GM12864 (cell line): ENCODE measurements around the gene DDR2.
"Not testable (repeated sequence)": the region's sequence is repeated elsewhere in the genome, so short reads cannot be mapped to it uniquely, and the experiment has no call there.

Source experiments
- DNase-seq: peaks from one replicate; pipeline ENCODE4 v3.0.0-alpha.2; 2011; ENCODE audit warnings: low read depth
- H3K4me3 ChIP-seq: 2 replicates; pipeline ENCODE4 v1.5.1; 2011; ENCODE audit warnings: mild to moderate bottlenecking, low read depth, low read length, control low read depth
- CTCF ChIP-seq: IDR thresholded peaks from 2 replicates; pipeline ENCODE4 v1.5.1; 2011; ENCODE audit warnings: low read depth, mild to moderate bottlenecking, moderate library complexity, low read length, control low read depth, inconsistent platforms; ENCODE audit errors: missing control alignments

DDR2 gene

GRCh38 chr1:162756523-162756922 is 124.3 kb downstream of the DDR2 start:
- H3K4me3 ChIP-seq: no peak overlapping the region
- no peak for TF ChIP-seq CTCF
- DNase-seq: no peak

GRCh38 chr1:162757476-162757875 is 125.2 kb downstream of the DDR2 start:
- H3K4me3 ChIP-seq: no peak overlapping the region
- DNase-seq: no peak
- no peak for TF ChIP-seq CTCF

GRCh38 chr1:162765788-162766187 is 133.5 kb downstream of the DDR2 start:
- DNase-seq: no peak
- TF ChIP-seq CTCF: no peak
- H3K4me3 ChIP-seq: no peak overlapping the region

GRCh38 chr1:162772571-162773154 is 140.4 kb downstream of the DDR2 start:
- no peak for TF ChIP-seq CTCF
- no peak for DNase-seq
- H3K4me3 ChIP-seq: no peak overlapping the region

- TF ChIP-seq CTCF: no peak
- no peak for DNase-seq
- H3K4me3 ChIP-seq: no peak overlapping the region
Measured at GRCh38 chr1:162774007-162774406, 141.7 kb downstream of the DDR2 start.

- no peak overlapping the region for H3K4me3 ChIP-seq
- no peak for DNase-seq
- no peak for TF ChIP-seq CTCF
Measured at GRCh38 chr1:162779043-162779442, 146.8 kb downstream of the DDR2 start.

- TF ChIP-seq CTCF: no peak
- DNase-seq: no peak
- H3K4me3 ChIP-seq: no peak overlapping the region
Measured at GRCh38 chr1:162782671-162783070, 150.4 kb downstream of the DDR2 start.

- DNase-seq, H3K4me3 ChIP-seq: not testable (repeated sequence)
Measured at GRCh38 chr1:162784926-162785325, 152.7 kb downstream of the DDR2 start.

- DNase-seq, H3K4me3 ChIP-seq: not testable (repeated sequence)
Measured at GRCh38 chr1:162788783-162789182, 156.5 kb downstream of the DDR2 start.
